NCI-H774 (cell line): ENCODE data around the gene INSL3.
"Not testable (repeated sequence)": the region's sequence is repeated elsewhere in the genome, so short reads cannot be mapped to it uniquely, and the experiment has no call there.

Source experiments
- DNase-seq: peaks from one replicate; lab custom pipeline; 2025; lab: John Stamatoyannopoulos, UW

INSL3 gene

GRCh38 chr19:17812099-17812498 is 9.2 kb downstream of the INSL3 start:
- no peak for DNase-seq

GRCh38 chr19:17811681-17812080 is 9.6 kb downstream of the INSL3 start:
- no peak for DNase-seq

GRCh38 chr19:17811103-17811502 is 10.2 kb downstream of the INSL3 start:
- DNase-seq = no peak

GRCh38 chr19:17807731-17808316 is 13.5 kb downstream of the INSL3 start:
- no peak for DNase-seq

- no peak for DNase-seq
Observed at GRCh38 chr19:17806945-17807344, 14.4 kb downstream of the INSL3 start.

- no peak for DNase-seq
Observed at GRCh38 chr19:17805427-17805826, 15.9 kb downstream of the INSL3 start.

- DNase-seq = no peak
Observed at GRCh38 chr19:17803264-17803896, 17.9 kb downstream of the INSL3 start.

GRCh38 chr19:17802137-17802858 is 19.0 kb downstream of the INSL3 start:
- DNase-seq = no peak

- DNase-seq = not testable (repeated sequence)
Observed at GRCh38 chr19:17798599-17798998, 22.7 kb downstream of the INSL3 start.

GRCh38 chr19:17797424-17798201 is 23.7 kb downstream of the INSL3 start:
- DNase-seq = no peak

GRCh38 chr19:17796838-17797423 is 24.4 kb downstream of the INSL3 start:
- DNase-seq = no peak

- no peak for DNase-seq
Observed at GRCh38 chr19:17796013-17796837, 25.1 kb downstream of the INSL3 start.

GRCh38 chr19:17795495-17795856 is 25.8 kb downstream of the INSL3 start:
- DNase-seq = no peak

- DNase-seq = no peak
Observed at GRCh38 chr19:17794731-17795494, 26.4 kb downstream of the INSL3 start, which contains the start of gene B3GNT3. B3GNT3 (plus strand) TSS chr19:17795138; CDS start chr19:17807808, 12,670 bp downstream.

- no peak for DNase-seq
Observed at GRCh38 chr19:17794412-17794730, 26.9 kb downstream of the INSL3 start.

- DNase-seq = no peak
Observed at GRCh38 chr19:17790059-17790780, 31.1 kb downstream of the INSL3 start.

GRCh38 chr19:17788632-17789031 is 32.7 kb downstream of the INSL3 start:
- DNase-seq = no peak

GRCh38 chr19:17787274-17787913 is 33.9 kb downstream of the INSL3 start:
- no peak for DNase-seq

GRCh38 chr19:17784201-17785008 is 36.9 kb downstream of the INSL3 start:
- DNase-seq = peak; percentile 56
